Epithelial cell of proximal tubule (primary cell): ENCODE results near the gene SYT7. TPM values are rescaled to one million over a fixed set of nuclear protein-coding genes. Genes with fewer than 3 reads are reported as not detected.

Source experiments
- DNase-seq: peaks from one replicate; pipeline ENCODE4 v3.0.0-alpha.2; 2011; ENCODE audit warnings: low read depth
- H3K4me3 ChIP-seq: 2 replicates; pipeline ENCODE4 v1.5.1; 2011; ENCODE audit warnings: low read depth, mild to moderate bottlenecking, low read length
- CTCF ChIP-seq: conservative IDR thresholded peaks from 2 replicates; pipeline ENCODE4 v1.5.1; 2012; ENCODE audit warnings: low read depth, mild to moderate bottlenecking, low read length
- total RNA-seq: library from RNA; depleted of rRNA; stranded (reverse); fragments of >200 nt; gene quantifications from 2 replicates; pipeline ENCODE4 v1.2.3, GENCODE V29; 2015

SYT7 gene
- total RNA-seq, 1 donor from 2014 or later: 0.23 TPM

GRCh38 chr11:61516675-61517572 is 64.0 kb downstream of the SYT7 start:
- peak; percentile 99 for TF ChIP-seq CTCF
- no peak overlapping the region for H3K4me3 ChIP-seq
- DNase-seq: no peak

GRCh38 chr11:61516191-61516590 is 64.7 kb downstream of the SYT7 start:
- H3K4me3 ChIP-seq: no peak overlapping the region
- no peak for TF ChIP-seq CTCF
- no peak for DNase-seq

GRCh38 chr11:61515686-61516085 is 65.2 kb downstream of the SYT7 start:
- TF ChIP-seq CTCF: no peak
- no peak for DNase-seq
- no peak overlapping the region for H3K4me3 ChIP-seq

- no peak for DNase-seq
- no peak for TF ChIP-seq CTCF
- H3K4me3 ChIP-seq: no peak overlapping the region
These were observed 66.6 kb downstream of the SYT7 start for GRCh38 chr11:61514050-61514917.

- no peak overlapping the region for H3K4me3 ChIP-seq
- DNase-seq: no peak
- TF ChIP-seq CTCF: no peak
These were observed 67.6 kb downstream of the SYT7 start for GRCh38 chr11:61513143-61513765.

GRCh38 chr11:61512435-61512834 is 68.4 kb downstream of the SYT7 start:
- no peak for TF ChIP-seq CTCF
- H3K4me3 ChIP-seq: no peak overlapping the region
- DNase-seq: no peak
